Stimulated activated CD8-positive, alpha-beta memory T cell treated with anti-CD3 and anti-CD28 coated beads, Interleukin-15, amount 100 ng/mL, for 4 hours (primary cell): ENCODE results near the gene CAPZB.

Experiments
- DNase-seq, 2 donors: peaks; one replicate each; pipeline ENCODE4 v3.0.0-alpha.2; 2020; ENCODE audit warnings: low read depth in 2 of 2

The CAPZB gene

DNA sequence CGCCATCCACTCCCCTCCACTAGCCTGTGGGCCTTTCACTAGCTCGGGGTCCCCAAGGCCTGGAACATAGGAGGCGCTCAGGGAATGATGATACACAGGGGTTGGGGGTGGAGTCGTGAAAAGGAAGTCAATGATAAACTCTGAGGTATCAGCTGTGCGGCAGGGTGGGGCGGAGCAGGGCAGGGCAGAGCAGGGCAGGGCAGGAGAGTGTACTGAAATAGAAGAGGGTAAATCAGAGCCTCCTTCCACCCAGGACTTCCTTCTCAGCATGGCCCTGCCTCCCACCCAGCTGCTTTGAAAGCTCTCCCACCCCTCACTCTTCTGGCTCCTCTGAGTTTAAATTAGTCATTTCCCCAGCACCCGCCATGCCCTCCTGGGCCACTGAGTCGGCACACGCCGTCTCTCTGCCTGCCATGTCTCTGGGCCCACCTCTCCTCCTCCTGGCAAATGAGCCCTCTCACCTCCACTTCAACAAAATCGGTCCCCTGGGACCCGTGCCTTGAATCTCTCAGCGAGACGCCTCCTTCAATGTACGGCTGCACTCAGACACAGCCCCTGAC lies 16.9 kb downstream of the CAPZB start:
- DNase-seq, result peak in 1 of 2 donors; percentile 57

DNA sequence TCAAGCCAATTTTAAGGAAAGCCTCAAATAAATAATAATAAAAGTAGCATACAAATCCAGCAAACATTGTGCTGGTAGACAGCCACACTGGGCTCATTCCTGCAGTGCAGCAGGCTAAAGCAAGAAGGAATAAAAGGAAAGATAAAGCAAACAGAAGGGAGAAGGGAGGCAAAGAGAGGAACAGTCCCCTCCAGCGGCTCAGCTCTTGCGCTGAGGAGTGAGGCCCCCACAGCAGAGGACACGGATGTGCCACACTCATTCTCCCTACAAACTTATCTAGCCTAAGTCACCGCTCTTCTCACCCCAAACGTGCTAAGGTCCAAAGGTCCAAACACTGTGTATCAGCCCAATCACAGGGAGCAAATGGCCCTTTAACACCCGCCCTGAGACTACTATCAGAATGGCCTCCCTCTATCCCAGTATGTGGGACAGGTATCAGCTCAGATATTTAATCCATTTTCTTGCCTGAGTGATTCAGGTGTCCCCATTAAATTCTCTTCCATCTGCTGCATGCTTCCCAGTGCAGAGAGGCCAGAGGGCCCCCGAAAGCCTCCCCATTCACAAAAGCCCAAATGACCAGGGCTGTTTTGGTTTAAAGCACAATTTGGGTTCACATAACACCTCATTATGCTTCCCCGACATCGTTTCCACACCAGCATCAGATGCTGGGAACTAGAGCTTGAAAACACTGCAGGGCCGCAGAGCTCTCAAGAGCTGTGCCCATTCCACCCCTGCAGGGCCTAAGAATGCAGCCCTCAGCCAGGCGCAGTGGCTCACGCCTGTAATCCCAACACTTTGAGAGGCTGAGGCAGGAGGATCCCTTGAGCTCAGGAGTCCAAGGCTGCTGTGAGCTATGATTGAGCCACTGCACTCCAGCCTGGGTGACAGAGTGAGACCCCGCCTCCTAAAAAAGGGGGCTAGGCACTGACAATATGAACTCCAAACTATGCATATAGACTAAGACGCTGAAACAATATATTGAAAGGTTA lies 17.8 kb downstream of the CAPZB start:
- no peak for DNase-seq

DNA sequence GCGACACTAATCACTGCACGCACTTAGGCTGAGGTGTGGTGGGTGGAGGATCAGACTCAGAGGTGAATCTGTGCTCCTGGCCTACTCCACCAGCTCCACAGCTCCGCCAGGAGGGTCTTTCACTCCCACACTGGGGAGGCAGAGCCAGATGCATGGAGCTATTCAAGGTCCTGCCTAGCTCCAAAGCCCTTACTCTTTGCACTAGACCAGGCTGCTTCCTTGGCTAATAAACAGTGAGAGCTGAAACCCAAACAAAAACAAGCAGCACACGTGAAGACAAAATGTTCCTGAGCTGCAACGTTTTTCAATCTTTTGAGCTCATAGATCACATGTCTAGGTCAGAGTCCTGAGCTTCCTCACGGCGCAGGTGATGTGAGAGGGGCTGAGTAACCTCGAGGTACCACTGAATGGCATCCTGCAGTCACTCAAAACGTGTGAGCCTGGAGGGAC lies 19.2 kb downstream of the CAPZB start:
- DNase-seq, result no peak

DNA sequence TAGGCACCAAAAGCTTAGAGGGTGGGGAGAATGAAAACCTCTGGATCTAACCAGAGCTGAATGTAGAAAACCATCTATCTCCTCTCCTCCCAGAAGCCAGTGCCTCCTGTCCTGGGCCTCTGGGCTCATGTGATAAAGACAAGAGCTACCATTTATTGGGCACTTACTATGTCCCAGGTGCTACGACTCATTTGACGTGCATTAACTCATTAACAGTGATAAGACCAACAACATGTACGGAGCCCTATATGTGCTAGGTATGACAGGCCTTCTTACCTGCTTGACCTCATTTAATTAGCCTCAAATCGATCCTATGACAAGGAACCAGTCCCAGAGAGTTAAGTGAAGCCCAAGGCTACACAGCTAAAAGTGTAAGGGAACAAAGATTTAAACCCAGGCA lies 19.7 kb downstream of the CAPZB start:
- no peak for DNase-seq

GRCh38 chr1:19465123-19465522 lies 20.2 kb downstream of the CAPZB start:
- no peak for DNase-seq

GRCh38 chr1:19464696-19465095 lies 20.6 kb downstream of the CAPZB start:
- no peak for DNase-seq

DNA sequence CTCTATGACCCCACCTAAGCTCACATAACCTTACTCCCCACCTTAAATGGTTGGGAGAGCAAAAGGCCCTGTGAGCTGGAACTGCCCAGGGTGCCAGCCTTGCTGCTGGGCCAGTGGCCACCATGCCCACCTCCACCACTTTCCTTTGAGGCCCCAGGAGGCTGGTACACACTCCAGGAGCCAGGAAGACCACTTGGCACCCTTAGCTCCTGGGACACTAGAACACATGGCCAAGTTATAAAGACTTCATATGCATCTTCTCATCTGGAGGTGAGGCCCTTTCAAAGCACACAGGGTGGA lies 21.9 kb downstream of the CAPZB start:
- no peak for DNase-seq

- DNase-seq, result no peak
These were observed 22.4 kb downstream of the CAPZB start for GRCh38 chr1:19462781-19463503.

GRCh38 chr1:19461220-19461554 lies 24.2 kb downstream of the CAPZB start:
- no peak for DNase-seq

GRCh38 chr1:19460535-19461219 lies 24.7 kb downstream of the CAPZB start:
- no peak for DNase-seq

- no peak for DNase-seq
These were observed 26.4 kb downstream of the CAPZB start for GRCh38 chr1:19458815-19459417.

GRCh38 chr1:19457607-19458006 lies 27.7 kb downstream of the CAPZB start:
- DNase-seq, result no peak

DNA sequence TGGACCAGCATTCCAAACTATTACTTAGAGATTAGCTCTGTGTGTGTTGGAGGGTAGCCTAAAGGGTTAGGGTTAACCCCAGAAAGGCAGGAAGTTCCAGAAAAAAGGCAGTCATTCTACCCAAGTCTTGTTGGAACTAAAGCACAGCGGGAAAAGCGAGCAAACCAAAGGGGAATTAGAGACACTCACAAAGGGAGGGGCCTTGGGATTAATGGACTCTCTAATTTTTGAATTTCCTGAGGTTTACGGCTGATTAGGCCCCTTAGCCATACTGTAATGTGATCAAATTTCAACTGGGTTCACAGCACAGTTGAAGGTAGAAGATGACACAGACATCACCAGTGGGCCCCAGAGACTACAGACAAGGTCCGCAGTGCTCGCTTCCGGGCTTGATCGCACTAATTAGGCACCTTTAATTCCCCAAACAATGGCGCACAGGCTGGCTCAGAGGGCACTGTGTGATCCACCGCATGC lies 28.3 kb downstream of the CAPZB start:
- no peak for DNase-seq

DNA sequence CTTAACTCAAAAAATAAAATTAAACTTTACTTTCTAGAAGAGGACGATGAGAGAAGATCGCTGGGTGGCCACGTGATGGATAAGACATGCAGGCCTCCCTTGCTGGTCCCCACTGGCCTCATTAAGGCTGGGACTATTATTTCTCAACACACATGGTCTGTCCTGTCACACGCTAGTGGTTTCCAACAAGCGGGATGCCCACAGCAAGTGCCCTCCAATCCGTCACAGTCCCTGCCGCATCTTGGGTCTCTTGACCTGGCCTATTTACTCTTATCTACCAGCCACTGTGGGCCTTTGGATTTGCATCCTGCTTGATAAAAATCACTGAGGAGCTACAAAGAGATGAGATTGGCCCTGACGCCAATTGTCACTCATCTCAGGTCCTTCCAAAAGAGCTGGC lies 30.0 kb downstream of the CAPZB start:
- DNase-seq, result no peak

GRCh38 chr1:19454265-19455146 lies 30.8 kb downstream of the CAPZB start:
- no peak for DNase-seq

DNA sequence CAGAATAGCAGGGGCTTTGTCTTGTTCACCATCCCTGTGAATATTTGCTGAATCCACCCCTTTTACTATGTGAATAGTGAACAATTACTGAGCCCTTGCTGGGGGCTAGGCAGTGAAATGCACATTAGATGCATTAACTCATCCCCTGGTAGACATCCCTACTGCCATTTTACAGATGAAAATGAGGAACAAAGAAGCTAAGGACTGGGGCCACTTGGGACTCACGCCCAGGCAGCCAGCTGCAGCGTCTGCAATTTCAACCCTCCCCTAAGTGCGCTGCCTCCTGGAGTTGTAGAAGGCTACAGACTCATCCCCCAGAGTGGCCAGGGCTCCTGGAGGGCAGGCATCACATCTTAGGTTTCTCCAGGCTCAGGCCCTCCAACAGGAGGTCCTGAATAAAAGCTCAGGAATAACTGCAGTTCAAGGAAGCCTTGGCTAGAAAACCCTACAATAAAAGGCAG lies 31.6 kb downstream of the CAPZB start:
- no peak for DNase-seq

GRCh38 chr1:19452221-19452663 lies 33.1 kb downstream of the CAPZB start:
- DNase-seq, result no peak

DNA sequence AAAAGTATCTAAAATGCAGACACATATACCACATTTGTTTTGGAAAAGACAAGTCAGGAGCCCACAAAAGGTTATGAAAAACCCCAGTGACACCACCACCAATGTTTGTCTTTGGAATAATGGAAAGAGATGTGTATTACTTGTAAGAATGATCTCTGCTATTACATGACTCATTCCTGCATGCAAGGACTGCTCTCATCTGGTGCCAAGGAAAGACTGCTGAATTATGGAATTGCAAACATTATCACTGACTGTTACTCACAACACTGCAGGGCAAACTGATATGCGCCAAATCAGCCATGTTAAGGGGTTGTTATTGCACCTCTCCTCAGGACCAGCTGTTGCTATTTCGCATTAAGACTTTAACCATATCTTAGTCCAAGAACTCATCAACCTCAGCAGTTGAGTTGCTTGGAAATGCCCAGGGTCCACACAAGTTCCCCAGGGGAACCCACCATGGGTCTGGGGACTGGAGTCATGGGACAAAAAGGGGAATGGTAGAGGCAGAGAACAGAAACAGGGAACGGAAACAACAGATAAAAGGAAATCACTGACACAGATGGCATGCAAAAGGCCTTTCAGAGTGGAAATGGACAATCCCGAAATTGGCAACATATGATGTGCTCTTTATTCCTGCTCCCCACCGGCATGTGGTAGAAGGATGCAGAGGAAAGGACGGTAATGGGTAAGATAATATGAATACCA lies 34.4 kb downstream of the CAPZB start:
- no peak for DNase-seq

DNA sequence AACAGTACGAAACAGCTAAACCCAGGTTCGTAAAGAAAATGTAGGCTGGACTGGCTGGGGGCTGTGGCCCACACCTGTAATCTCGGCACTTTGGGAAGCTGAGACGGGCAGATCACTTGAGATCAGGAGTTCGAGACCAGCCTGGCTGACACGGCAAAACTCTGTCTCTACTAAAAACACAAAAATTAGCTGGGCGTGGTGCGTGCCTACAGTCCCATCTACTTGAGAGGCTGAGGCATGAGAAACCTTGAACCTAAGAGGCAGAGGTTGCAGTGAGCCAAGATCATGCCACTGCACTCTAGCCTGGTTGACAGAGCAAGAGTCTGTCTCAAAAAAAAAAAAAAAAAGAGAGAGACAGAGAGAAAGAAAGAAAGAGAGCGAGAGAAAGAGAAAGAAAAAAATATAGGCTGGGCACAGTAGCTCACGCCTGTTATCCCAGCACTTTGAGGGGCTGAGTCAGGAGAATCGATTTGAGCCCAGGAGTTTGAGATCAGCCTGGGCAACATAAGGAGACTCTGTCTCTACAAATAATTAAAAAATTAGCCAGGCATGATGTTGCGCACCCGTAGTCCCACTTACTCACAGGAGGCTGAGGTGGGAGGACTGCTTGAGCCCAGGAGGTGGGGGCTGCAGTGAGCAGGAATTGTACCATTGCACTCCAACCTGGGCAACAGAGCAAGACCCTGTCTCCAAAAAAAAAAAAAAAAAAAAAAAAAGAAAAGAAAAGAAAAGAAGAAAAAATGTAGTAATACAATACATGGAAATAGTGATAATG lies 35.7 kb downstream of the CAPZB start:
- DNase-seq, result no peak
